ENCODE measurements around the gene CINP. TPM values are rescaled to one million over a fixed set of nuclear protein-coding genes. Genes with fewer than 3 reads are reported as not detected.

The CINP gene
- total and polyA plus RNA-seq, 2 of the 8 experiments (the other 6 are each of a cell fraction or from before 2014, with no cell fraction given): 47.8 to 51.6 TPM

DNA sequence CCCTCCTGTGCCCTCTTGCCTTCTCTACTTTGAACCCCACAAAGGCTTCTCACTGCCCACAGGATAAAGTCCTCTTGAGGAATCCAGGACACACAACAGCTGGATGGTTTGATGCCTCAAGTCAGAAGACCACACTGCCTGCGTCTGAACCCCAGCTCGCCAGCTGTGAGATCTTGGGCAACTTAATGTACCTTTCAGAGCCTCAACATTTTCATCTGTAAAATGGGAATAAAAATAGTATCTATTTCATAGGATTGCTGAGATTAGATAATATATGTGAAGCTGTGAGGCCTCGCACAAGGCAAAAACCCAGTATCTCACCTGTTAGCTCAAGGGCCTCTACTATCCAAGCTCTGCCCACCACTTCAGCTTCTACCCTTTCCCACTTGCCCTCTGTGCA, 2.3 kb downstream of the CINP start:
- 85% methylated on average over 3 of the region's 3 CpGs; no CpG with 5 or more reads in 1 of the 2 experiments for WGBS, 2 experiments (ENCODE audit: extremely low coverage in 1 of 2, insufficient coverage in 1 of 2, insufficient read length in 1 of 2, insufficient replicate concordance in 2 of 2, low coverage in 1 of 2, low lambda C conversion rate in 2 of 2, missing lambda C conversion rate in 1 of 2)
- Histone ChIP-seq H3K4me1 (replicated peaks in 1 of 4; ENCODE audit: control insufficient read depth in 3 of 4, insufficient read depth in 4 of 4, low read length in 3 of 4) (peaks cover 2 to 10% (median 4%) of the 10 kb centered on the region in 4 experiments; a peak in 4 of 7 replicates), H3K14ac (ENCODE audit: insufficient read length) (no peak overlapping the region), H3K79me2 (ENCODE audit: control insufficient read depth in 1 of 2, insufficient read depth in 2 of 2, low read length in 2 of 2) (peaks cover 0 to 13% of the 10 kb centered on the region in 2 experiments; a peak in 3 of 4 replicates), H2BK20ac (ENCODE audit: low read length) (no peak overlapping the region), H3K4me2 (ENCODE audit: insufficient read depth in 1 of 2, low read depth in 2 of 2, low read length in 2 of 2) (no peak overlapping the region), H2BK12ac (ENCODE audit: low read depth, low read length) (no peak overlapping the region), H2AFZ (ENCODE audit: low read length) (no peak overlapping the region), H4K91ac (replicated peaks; ENCODE audit: insufficient read length, low read length) (no peak overlapping the region), H2BK15ac (ENCODE audit: low read length) (no peak overlapping the region), H3K23ac (ENCODE audit: insufficient read length) (no peak overlapping the region), H2AK5ac (ENCODE audit: low read depth, low read length) (no peak overlapping the region), H3K27ac (ENCODE audit: low read depth, low read length) (no peak overlapping the region), H3K4ac (replicated peaks; ENCODE audit: insufficient read length, low read depth, low read length) (no peak overlapping the region), H3K9ac (replicated peaks in 1 of 4; ENCODE audit: extremely low read depth in 1 of 4, low read depth in 3 of 4, low read length in 3 of 4) (no peak overlapping the region), H3K4me3 (ENCODE audit: extremely low read depth in 1 of 4, insufficient read depth in 2 of 4, low read depth in 3 of 4, low read length in 4 of 4) (no peak overlapping the region), H2BK120ac (replicated peaks; ENCODE audit: low read depth, low read length) (no peak overlapping the region), H3K27me3 (replicated peaks in 1 of 4; ENCODE audit: control insufficient read depth in 3 of 4, extremely low read depth in 1 of 4, insufficient read depth in 3 of 4, low read length in 3 of 4) (no peaks in the 10 kb centered on the region), H3K36me3 (ENCODE audit: control insufficient read depth in 2 of 4, insufficient read depth in 4 of 4, low read length in 3 of 4) (peaks cover 0 to 21% (median 6%) of the 10 kb centered on the region in 4 experiments; a peak in 5 of 8 replicates), H4K20me1 (replicated peaks in 1 of 2; ENCODE audit: control insufficient read depth in 1 of 2, insufficient read depth in 2 of 2, low read length in 2 of 2) (no peaks in the 10 kb centered on the region), H3K23me2 (ENCODE audit: low read depth, low read length) (peaks cover 9% of the 10 kb centered on the region), H3K18ac (ENCODE audit: extremely low read depth, low read length) (no peak overlapping the region), H3K9me3 (ENCODE audit: insufficient read depth in 2 of 2, low read depth in 1 of 2, low read length in 1 of 2) (no peaks in the 10 kb centered on the region), H2BK5ac (ENCODE audit: low read depth, low read length) (no peak overlapping the region), H3K79me1 (ENCODE audit: low read depth, low read length) (peaks cover 8% of the 10 kb centered on the region), H4K5ac (ENCODE audit: insufficient read length, low read depth, low read length) (no peak overlapping the region), H3K56ac (replicated peaks; ENCODE audit: insufficient read length, low read depth, low read length) (no peak overlapping the region), H4K8ac (ENCODE audit: extremely low read depth, insufficient read depth, low read length) (peak overlapping the region; percentile 23; the same call in 1 of the 2 replicates)
- no peak for DNase-seq (ENCODE audit: low read depth in 1 of 2, low spot score in 2 of 2)
- no peak for FAIRE-seq
- CTCF ChIA-PET (ENCODE audit: partially characterized antibody): no interaction called here
- TF ChIP-seq JUND (IDR thresholded peaks at IDR 0.05; ENCODE audit: low read length) (no peak), TEAD4 (IDR thresholded peaks at IDR 0.05; ENCODE audit: low read depth, low read length) (no peak), HDAC2 (IDR thresholded peaks at IDR 0.05; ENCODE audit: borderline replicate concordance in 1 of 2, low read depth in 2 of 2, low read length in 2 of 2) (no peak), CTBP2 (IDR thresholded peaks at IDR 0.05; ENCODE audit: borderline replicate concordance, insufficient read depth, insufficient read length, low read length) (no peak)
- POLR2A ChIA-PET (ENCODE audit: partially characterized antibody): no interaction called here
